Ramos (cell line): ENCODE results near the gene ELL3.

ENCODE experiments used
- in situ Hi-C: fragments of 300-500 bp; cut with MboI; formaldehyde crosslinking; loops from one replicate; pipeline ENCODE4 v1.14.3; 2022; ENCODE audit warnings: low sequenced_read_pairs; ENCODE audit not compliant: unreplicated experiment

The ELL3 gene

DNA sequence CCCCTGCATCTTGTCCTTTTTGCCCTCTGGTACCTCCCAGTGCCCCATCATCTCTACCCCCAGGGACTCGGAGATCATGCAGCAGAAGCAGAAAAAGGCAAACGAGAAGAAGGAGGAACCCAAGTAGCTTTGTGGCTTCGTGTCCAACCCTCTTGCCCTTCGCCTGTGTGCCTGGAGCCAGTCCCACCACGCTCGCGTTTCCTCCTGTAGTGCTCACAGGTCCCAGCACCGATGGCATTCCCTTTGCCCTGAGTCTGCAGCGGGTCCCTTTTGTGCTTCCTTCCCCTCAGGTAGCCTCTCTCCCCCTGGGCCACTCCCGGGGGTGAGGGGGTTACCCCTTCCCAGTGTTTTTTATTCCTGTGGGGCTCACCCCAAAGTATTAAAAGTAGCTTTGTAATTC lies 16.9 kb upstream of the ELL3 start:
- in situ Hi-C loops, result loop anchor here (25.0 kb wide), 1 partner anchor 919 kb away; the partner anchor contains the start of genes B2M and PATL2

GRCh38 chr15:43792761-43793476 lies 16.2 kb upstream of the ELL3 start:
- in situ Hi-C loops, result loop anchor here (25.0 kb wide), 1 partner anchor 919 kb away; the partner anchor contains the start of genes B2M and PATL2

GRCh38 chr15:43791993-43792760 lies 15.4 kb upstream of the ELL3 start, which contains the start of gene SERF2:
SERF2 (plus strand) TSS chr15:43792320; CDS start chr15:43792377, 57 bp downstream.
- in situ Hi-C loops, result loop anchor here (25.0 kb wide), 1 partner anchor 920 kb away; the partner anchor contains the start of genes B2M and PATL2

DNA sequence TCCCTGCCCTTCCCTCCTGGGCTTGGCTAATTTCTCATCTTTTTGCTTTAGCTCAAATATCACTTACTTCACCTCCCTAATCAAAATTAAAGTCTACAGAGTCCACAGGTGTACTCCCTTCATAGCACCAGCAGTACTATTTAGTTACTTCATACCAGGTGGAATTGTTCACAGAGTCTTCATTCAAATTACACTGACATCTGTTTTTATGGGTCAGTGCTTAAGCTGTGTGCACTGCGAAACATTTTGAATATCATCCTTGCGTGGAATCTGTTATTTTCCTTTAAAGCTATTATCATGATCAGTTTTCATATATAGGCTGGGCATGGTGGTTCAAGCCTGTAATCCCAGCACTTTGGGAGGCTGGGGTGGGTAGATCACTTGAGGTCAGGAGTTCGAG lies 12.6 kb upstream of the ELL3 start:
- in situ Hi-C loops, result loop anchor here (25.0 kb wide), 1 partner anchor 923 kb away; the partner anchor contains the start of genes B2M and PATL2

GRCh38 chr15:43779016-43779415 lies 2.2 kb upstream of the ELL3 start:
- in situ Hi-C loops, result loop anchor here (25.0 kb wide), 1 partner anchor 933 kb away; the partner anchor contains the start of genes B2M and PATL2

DNA sequence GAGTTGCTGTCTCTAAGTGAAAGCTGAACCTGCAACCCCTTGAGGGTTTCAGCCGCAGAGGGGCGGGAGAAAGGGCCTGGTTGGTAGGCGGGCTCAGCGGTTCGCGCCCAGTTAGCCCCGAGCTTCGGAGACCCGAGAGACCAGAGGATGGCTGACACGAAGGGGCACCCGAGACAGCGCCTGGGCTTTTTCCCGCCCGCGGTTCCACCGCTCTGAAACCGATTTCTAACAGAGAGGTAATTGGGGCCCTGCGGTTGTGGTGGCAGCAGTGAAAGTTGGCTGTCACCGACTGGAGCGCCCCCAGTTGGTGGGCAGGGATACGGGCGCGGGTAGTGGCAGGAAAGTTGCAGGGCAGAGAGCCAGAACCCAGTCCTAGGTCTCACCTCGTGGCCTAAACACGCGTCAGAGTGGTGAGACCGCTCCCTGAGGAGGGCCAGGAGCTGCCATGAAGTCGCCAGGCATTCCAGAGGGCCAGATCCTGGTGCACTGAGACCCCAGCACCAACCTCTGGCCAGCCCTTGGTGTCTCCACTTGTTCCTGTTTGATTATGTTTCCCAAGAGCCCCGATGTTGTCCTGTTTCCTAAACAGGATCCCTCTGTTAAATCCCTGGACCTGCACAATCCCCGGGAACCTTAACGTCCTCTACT lies 625 bp upstream of the ELL3 start:
- in situ Hi-C loops, result loop anchor here (25.0 kb wide), 1 partner anchor 935 kb away; the partner anchor contains the start of genes B2M and PATL2

DNA sequence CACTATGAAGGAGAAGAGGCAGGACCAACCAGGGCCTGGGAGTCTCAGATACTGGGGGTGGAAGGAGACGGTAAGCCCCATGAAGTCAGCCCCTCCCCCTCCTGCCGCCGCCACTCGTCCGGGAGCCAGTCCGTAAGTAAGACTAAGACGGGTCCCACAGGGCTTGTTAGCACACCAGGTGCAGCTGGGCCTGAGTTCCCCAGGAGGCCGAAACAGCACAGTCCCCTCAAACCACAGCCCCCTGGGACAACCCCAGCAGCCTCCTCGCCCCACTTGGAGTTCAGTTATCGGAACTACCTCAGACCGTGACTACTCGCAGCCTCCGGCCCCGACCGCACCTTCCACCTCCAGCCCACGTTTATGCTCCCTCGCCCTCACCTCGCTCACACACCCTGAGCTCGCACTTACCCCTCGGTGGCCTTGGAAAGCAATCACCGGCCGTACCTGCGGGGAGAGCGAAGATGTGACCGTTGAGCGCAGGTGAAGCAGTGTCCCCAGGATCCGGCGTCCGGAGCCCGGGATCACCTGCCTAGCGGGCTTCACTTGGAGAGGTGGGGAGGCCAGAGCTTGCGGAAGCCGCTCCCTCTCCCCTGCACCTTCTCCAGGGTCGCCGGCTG lies 557 bp downstream of the ELL3 start:
- in situ Hi-C loops, result loop anchor here (25.0 kb wide), 1 partner anchor 936 kb away; the partner anchor contains the start of genes B2M and PATL2

DNA sequence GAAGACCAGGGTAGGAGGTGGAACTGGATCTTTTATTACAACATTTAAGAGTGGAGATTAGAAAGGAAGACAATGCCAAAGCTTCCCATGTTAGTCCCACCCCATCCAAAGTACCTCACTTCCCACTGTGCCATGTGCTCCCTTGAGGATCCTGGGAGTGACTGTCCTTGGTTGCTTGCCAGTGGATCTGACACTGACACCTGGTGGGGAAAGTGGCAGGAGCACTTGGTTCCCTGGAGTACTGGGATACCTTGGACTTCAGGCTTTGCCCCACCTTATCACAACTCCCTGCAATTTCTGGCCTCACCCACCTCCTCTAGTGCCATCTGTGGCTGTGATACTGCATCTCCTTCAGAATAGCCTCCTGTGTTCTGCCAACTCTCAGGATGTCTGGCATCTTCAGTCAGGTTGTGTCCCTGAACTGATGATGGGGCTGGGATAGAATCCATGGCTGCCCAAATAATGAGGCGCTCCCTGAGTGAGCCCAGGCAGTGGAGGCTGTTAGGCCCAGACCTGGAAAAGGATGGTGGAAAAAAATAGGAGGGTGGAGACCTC lies 1.3 kb downstream of the ELL3 start:
- in situ Hi-C loops, result loop anchor here (25.0 kb wide), 1 partner anchor 937 kb away; the partner anchor contains the start of genes B2M and PATL2

DNA sequence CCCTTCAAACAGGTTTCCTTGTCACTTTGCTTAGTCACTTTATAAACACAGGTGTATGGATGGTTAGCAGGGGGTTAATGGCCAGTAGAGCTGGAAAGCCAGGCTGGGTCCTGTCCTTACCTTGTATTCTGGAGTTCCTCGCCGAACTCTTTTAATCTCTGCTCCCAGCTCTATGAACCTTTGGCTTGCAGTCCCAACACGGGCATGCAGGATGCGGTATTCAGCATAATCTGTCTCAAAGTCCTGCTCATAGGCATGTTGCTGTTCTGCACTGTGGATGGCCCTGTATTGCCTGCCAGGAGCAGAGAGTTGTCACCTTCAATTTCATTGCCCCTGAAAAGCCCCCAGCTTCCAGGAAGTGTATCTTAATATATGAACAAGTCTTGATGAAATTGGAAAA lies 2.7 kb downstream of the ELL3 start:
- in situ Hi-C loops, result no loop called here

GRCh38 chr15:43772624-43773023 lies 4.1 kb downstream of the ELL3 start:
- in situ Hi-C loops, result no loop called here

DNA sequence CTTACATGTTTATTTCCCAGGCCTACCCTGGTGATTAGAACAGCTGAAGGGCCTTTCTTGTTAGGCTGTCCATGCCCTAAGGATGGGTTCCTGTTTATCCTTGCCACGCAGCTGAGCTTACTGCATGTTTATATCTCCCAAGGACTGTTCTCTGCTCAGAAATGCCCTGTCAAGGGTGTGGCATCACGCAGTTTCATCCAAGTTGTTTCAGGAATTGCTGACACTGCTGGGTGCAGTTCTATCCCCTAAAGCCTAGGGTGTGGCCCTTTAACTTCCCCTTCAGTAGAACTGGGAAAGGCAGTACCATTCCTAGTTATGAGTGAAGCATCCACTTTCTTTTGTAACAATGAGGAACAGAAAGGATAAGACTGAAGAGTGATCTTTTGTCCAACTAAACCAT lies 5.0 kb downstream of the ELL3 start:
- in situ Hi-C loops, result no loop called here

DNA sequence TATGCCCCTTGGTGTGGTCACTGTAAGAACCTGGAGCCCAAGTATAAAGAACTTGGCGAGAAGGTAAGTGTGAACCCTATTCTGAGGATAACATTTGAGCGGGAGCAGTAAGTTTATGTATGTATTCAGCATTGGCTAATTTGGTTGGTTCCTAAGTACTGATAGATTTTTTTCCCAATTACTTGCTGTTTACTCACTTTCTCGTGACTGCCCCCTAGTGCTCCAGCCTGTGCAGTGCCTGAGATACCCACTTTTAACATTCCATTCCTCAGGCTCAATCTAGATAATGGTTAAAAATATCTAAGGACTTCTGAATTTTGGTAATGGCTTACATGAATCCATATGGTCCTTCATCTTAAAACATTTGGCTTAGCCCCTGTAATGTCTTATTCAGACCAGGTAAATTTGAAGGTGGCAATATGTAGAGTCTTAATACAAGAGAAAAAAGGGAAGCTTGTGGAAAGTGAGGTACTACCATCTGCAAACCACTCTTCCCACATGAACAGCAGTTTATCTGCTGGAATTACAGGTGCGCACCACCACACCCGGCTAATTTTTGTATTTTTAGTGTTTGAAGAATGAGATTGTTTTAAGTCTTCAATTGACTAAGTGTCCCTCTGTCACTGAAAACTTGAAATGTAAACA lies 7.1 kb downstream of the ELL3 start:
- in situ Hi-C loops, result no loop called here

- in situ Hi-C loops, result no loop called here
Measured at GRCh38 chr15:43763819-43764446, 12.8 kb downstream of the ELL3 start.

- in situ Hi-C loops, result no loop called here
Measured at GRCh38 chr15:43762824-43763223, 13.9 kb downstream of the ELL3 start.

DNA sequence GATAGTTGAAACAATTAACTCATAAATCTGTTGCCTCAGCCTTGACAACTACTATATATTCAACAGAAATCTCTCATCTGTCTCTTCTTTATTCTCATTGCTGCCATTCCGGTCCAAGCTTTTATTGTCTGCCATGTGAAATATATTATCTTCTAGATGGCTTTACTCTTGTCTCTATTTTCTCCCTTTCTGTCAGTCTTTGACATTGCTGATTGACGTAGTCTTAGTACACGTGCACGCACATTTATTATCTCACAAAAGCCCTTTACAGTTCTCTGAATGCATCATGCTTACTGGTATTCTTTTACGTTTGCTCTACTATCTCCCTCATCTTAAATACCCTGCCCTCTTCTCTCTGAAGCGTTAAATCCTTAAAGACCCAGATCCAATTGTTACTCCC lies 24.9 kb downstream of the ELL3 start:
- in situ Hi-C loops, result no loop called here

DNA sequence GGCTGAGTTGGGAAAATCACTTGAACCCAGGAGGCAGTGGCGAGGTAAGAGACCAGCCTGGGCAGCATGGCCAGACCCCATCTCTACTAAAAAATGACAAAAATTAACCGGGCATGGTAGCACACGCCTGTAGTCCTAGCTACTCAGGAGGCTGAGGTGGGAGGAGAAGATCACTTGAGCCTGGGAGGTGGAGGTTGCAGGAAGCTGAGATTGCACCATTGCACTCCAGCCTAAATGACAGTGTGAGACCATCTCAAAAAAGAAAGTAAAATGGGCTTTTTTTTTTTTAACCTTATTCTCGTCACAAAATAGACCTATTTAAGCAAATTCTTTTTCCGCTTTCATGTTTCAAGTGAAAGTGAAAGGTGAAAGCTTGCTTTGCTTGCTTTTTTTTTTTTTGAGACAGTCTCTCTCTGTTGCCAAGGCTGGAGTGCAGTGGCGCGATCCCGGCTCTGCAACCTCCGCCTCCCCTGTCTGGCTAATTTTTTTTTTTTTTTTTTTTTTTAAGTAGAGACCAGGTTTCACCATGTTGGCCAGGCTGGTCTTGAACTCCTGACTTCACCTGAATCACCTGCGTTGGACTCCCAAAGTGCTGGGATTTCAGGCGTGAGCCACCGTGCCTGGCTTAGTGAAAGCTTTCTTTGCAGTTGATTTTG lies 26.9 kb downstream of the ELL3 start:
- in situ Hi-C loops, result loop anchor here (10.0 kb wide), 1 partner anchor 55 kb away; the partner anchor contains the start of genes HYPK and SERINC4

DNA sequence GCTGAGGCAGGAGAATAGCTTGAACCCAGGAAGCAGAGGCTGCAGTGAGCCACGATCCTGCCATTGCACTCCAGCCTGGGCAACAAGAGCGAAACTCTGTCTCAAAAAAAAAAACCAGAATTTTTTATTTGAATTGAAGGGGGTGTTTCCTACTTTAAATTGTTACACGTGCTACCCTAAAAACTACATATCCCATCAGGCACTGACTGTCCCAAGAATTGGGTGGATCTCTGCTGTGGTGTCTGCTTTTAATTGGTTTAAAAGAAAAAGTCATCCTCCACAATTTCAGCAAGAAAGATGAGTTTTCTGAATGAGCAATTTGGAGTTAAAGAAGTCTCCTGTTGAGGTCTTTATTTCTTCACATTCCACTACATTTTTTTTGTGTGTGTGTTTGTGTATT lies 28.4 kb downstream of the ELL3 start:
- in situ Hi-C loops, result loop anchor here (10.0 kb wide), 1 partner anchor 56 kb away; the partner anchor contains the start of genes HYPK and SERINC4

DNA sequence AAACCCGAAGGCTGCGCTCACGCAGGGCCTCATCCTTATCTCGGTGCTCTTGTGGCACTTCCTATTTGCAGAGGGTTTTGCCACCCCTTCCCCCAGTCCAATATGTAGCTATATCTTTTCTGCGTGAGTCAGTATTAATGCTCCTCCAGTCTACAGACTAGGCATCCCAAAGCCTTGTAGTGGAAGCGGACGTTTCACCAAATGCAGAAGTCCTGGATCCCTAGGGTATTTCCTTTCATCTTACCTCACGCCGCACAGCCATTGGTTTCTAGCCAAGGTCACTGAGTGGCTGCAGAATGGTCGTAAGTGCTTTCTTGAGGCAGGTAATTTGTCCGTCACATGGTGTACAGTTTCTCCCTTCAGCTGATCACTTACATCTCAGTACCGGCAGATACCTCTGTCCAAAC lies 29.9 kb downstream of the ELL3 start:
- in situ Hi-C loops, result loop anchor here (10.0 kb wide), 1 partner anchor 58 kb away; the partner anchor contains the start of genes HYPK and SERINC4
